HL-60/S4 treated with phorbol 12-myristate 13-acetate at 8.2 ng/mL for 4 days and 3 days (cell line): ENCODE measurements around the gene TENT5D.
"Not testable (repeated sequence)": the region's sequence is repeated elsewhere in the genome, so short reads cannot be mapped to it uniquely, and the experiment has no call there.

Experiments
- in situ Hi-C: fragments of 300-500 bp; cut with MboI; formaldehyde crosslinking; loops from 2 replicates; pipeline ENCODE4 v1.15.0; 2022; ENCODE audit warnings: low sequenced_read_pairs

TENT5D gene

GRCh38 chrX:80420147-80420546 lies at the start of gene TENT5D:
TENT5D (plus strand) TSS chrX:80420447; CDS start chrX:80442540, 22,093 bp downstream.
- in situ Hi-C loops: no loop called here

- in situ Hi-C loops: not testable (repeated sequence)
These were observed 34.6 kb upstream of the TENT5D start for GRCh38 chrX:80385651-80386050.

- in situ Hi-C loops: no loop called here
These were observed 32.0 kb upstream of the TENT5D start for GRCh38 chrX:80388206-80388605.

- in situ Hi-C loops: no loop called here
These were observed 8.2 kb upstream of the TENT5D start for GRCh38 chrX:80412042-80412441.

GRCh38 chrX:80423000-80423399 lies 2.8 kb downstream of the TENT5D start:
- in situ Hi-C loops: no loop called here

GRCh38 chrX:80423744-80424143 lies 3.5 kb downstream of the TENT5D start:
- in situ Hi-C loops: no loop called here

GRCh38 chrX:80430826-80431504 lies 10.7 kb downstream of the TENT5D start:
- in situ Hi-C loops: no loop called here

- in situ Hi-C loops: no loop called here
These were observed 11.2 kb downstream of the TENT5D start for GRCh38 chrX:80431505-80431832.

- in situ Hi-C loops: no loop called here
These were observed 12.2 kb downstream of the TENT5D start for GRCh38 chrX:80432441-80432840.

GRCh38 chrX:80432863-80433262 lies 12.6 kb downstream of the TENT5D start:
- in situ Hi-C loops: no loop called here

- in situ Hi-C loops: not testable (repeated sequence)
These were observed 47.9 kb downstream of the TENT5D start for GRCh38 chrX:80468166-80468565.

GRCh38 chrX:80471582-80471981 lies 51.3 kb downstream of the TENT5D start:
- in situ Hi-C loops: no loop called here

- in situ Hi-C loops: no loop called here
These were observed 65.3 kb downstream of the TENT5D start for GRCh38 chrX:80485543-80485942.

- in situ Hi-C loops: no loop called here
These were observed 66.1 kb downstream of the TENT5D start for GRCh38 chrX:80486299-80486698.

- in situ Hi-C loops: no loop called here
These were observed 68.9 kb downstream of the TENT5D start for GRCh38 chrX:80489166-80489565.
